Measurements from ENCODE around the gene ANXA8.
A peak's percentile ranks its signal among the peaks of the same experiment; 100 is the strongest.
"Not testable (repeated sequence)": the region's sequence is repeated elsewhere in the genome, so short reads cannot be mapped to it uniquely, and the experiment has no call there.

Gene ANXA8

GRCh38 chr10:47458466-47459154 is 25.3 kb downstream of the ANXA8 start:
- TF ChIP-seq CTCF (IDR thresholded peaks at IDR 0.05; ENCODE audit: low read depth, low read length, missing control alignments): no peak
- H3K27ac ChIP-seq: peak overlapping the region; percentile 75
- peak; percentile 89 for DNase-seq

DNA sequence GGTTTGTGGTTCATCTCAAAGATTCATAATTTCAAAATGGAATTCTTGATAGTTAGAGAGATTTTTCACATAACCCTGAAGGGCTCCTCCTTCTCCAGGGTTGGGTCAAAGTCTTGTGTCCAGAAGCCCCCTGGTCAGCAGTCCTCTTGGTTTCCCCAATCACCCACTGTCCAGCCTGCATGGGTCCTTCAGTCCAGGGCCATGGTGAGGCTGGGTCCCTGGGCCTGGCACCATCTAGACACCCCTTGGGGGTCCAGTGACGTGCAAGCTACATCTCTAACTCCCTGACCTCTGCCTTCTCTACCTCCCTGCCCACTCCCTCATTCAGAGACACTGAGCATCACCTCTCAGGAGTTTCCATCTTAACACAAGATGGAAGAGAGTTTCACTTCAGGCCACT is 26.1 kb downstream of the ANXA8 start:
- no peak for DNase-seq
- no peak overlapping the region for H3K4me3 ChIP-seq (ENCODE audit: low read depth, low read length)
- no peak overlapping the region for H3K27ac ChIP-seq
- H3K36me3 ChIP-seq (replicated peaks): no peaks in the 10 kb centered on the region
- peaks cover 4% of the 10 kb centered on the region for H3K27me3 ChIP-seq (replicated peaks)
- in situ Hi-C loops (cut with HindIII; ENCODE audit: low pct_ligation_motif_present, low sequenced_read_pairs): no loop called here
- no peak for TF ChIP-seq CTCF (IDR thresholded peaks at IDR 0.05; ENCODE audit: low read depth, low read length, missing control alignments)

More at GRCh38 chr10:47458466-47459154, 25.3 kb downstream of the ANXA8 start:
- Histone ChIP-seq H3K4me3 (ENCODE audit: low read depth, low read length) (no peak overlapping the region), H3K27me3 (replicated peaks) (peaks cover 4% of the 10 kb centered on the region), H3K36me3 (replicated peaks) (no peaks in the 10 kb centered on the region)
- in situ Hi-C loops (cut with HindIII; ENCODE audit: low pct_ligation_motif_present, low sequenced_read_pairs): no loop called here

DNA sequence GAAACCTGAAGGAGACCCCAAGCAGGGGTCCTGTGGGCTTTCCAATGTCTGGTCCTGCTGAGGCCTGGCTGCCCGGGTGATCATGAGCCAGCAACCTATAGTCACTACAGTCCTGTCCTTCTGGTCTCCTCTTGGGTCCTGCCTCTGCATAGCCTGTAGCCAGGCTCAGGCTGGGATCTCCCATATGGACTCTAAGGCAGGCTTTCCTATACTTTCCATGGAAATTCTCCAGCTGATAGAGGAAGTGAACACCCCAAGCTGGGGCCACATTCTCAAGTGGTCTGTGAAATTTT is 26.4 kb downstream of the ANXA8 start:
- no peak for TF ChIP-seq CTCF (IDR thresholded peaks at IDR 0.05; ENCODE audit: low read depth, low read length, missing control alignments)
- Histone ChIP-seq H3K27ac (no peak overlapping the region), H3K27me3 (replicated peaks) (peaks cover 4% of the 10 kb centered on the region), H3K36me3 (replicated peaks) (no peaks in the 10 kb centered on the region), H3K4me3 (ENCODE audit: low read depth, low read length) (no peak overlapping the region)
- in situ Hi-C loops (cut with HindIII; ENCODE audit: low pct_ligation_motif_present, low sequenced_read_pairs): no loop called here
- no peak for DNase-seq

DNA sequence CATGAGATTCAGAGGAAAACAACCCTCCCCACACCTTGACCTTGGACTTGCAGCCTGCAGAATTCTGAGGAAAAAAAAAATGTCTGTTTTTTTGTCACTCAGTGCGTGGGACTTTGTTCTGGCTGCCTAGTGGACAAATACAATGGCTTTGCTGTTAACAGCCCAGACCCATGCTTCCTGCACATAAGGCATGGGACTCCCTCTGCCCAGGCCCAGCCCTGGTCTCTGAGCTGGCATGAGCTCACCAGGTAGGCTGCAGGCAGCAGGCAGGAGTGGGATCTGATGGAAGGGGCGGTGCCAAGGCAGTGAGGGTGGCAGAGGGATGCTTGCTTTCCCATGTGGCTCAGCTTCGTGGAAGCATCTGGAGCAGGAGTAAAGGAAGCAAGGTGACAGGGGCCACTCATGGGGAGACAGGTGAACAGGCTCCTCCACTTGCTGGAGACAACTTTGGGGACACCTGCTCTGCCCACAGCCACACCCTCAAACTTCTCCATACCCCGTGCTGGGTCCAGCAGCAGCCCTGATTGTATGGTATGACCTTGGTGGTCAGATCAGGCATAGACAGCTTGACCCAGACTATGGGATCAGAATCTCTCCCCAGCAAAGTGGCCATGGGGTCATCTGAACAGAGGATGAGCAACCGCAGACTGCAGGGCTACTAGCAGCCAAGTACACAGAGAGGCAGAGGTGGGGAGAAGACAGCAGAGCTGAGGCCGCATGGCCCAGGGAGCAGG is 27.0 kb downstream of the ANXA8 start:
- DNase-seq: no peak
- in situ Hi-C loops (cut with HindIII; ENCODE audit: low pct_ligation_motif_present, low sequenced_read_pairs): no loop called here
- no peaks in the 10 kb centered on the region for H3K36me3 ChIP-seq (replicated peaks)

GRCh38 chr10:47456079-47456785 is 27.7 kb downstream of the ANXA8 start:
- TF ChIP-seq CTCF (IDR thresholded peaks at IDR 0.05; ENCODE audit: low read depth, low read length, missing control alignments): no peak
- Histone ChIP-seq H3K27ac (no peak overlapping the region), H3K36me3 (replicated peaks) (no peaks in the 10 kb centered on the region), H3K27me3 (replicated peaks) (peaks cover 4% of the 10 kb centered on the region), H3K4me3 (ENCODE audit: low read depth, low read length) (no peak overlapping the region)
- no peak for DNase-seq
- in situ Hi-C loops (cut with HindIII; ENCODE audit: low pct_ligation_motif_present, low sequenced_read_pairs): no loop called here

More for the DNA sequence above, 27.0 kb downstream of the ANXA8 start:
- TF ChIP-seq CTCF (IDR thresholded peaks at IDR 0.05; ENCODE audit: low read depth, low read length, missing control alignments): no peak
- Histone ChIP-seq H3K4me3 (ENCODE audit: low read depth, low read length) (no peak overlapping the region), H3K27ac (no peak overlapping the region), H3K27me3 (replicated peaks) (peaks cover 4% of the 10 kb centered on the region)

GRCh38 chr10:47455350-47456078 is 28.4 kb downstream of the ANXA8 start:
- H3K36me3 ChIP-seq (replicated peaks): not testable (repeated sequence)

More at GRCh38 chr10:47455350-47456078, 28.4 kb downstream of the ANXA8 start:
- DNase-seq; H3K4me3 ChIP-seq (ENCODE audit: low read depth, low read length); H3K27ac ChIP-seq; H3K27me3 ChIP-seq (replicated peaks); in situ Hi-C loops (cut with HindIII; ENCODE audit: low pct_ligation_motif_present, low sequenced_read_pairs): not testable (repeated sequence)
